Muscle of leg (tissue), 11 donors: Measurements from ENCODE around the gene CCDC201. TPM values are rescaled to one million over a fixed set of nuclear protein-coding genes. Genes with fewer than 3 reads are reported as not detected.
"Not testable (repeated sequence)": the region's sequence is repeated elsewhere in the genome, so short reads cannot be mapped to it uniquely, and the experiment has no call there.

Experiments used
- DNase-seq: peaks from one replicate; pipeline ENCODE4 v3.0.0; 2013
- H3K27ac ChIP-seq: one replicate; pipeline ENCODE4 v1.5.1; 2013; ENCODE audit warnings: mild to moderate bottlenecking, low read length, control low read depth
- H3K27me3 ChIP-seq: one replicate; pipeline ENCODE4 v1.6.1; 2013; ENCODE audit warnings: low read length; ENCODE audit not compliant: control insufficient read depth, insufficient read depth
- H3K36me3 ChIP-seq: one replicate; pipeline ENCODE4 v1.6.1; 2013; ENCODE audit warnings: low read length; ENCODE audit not compliant: control insufficient read depth, insufficient read depth
- H3K4me1 ChIP-seq: one replicate; pipeline ENCODE4 v1.6.1; 2013; ENCODE audit warnings: low read length; ENCODE audit not compliant: control insufficient read depth, insufficient read depth
- H3K4me3 ChIP-seq: one replicate; pipeline ENCODE4 v1.5.1; 2013; ENCODE audit warnings: low read length, control low read depth
- H3K9me3 ChIP-seq: replicated peaks from 2 replicates; pipeline ENCODE4 v1.6.1; 2013; ENCODE audit warnings: low read depth, low read length; ENCODE audit not compliant: control insufficient read depth
- WGBS: methylation state at CpG from one replicate; pipeline ENCODE4 v1.1.5; 2013; ENCODE audit warnings: missing lambda C conversion rate; ENCODE audit not compliant: insufficient coverage; 5-methylcytosine and 5-hydroxymethylcytosine counted together
- polyA plus RNA-seq, 8 donors: library from polyadenylated mRNA; unstranded; fragments of 120-200 nt; gene quantifications; one replicate each; pipeline versions ENCODE4 v1.2.1 to v1.2.3, GENCODE V29; 2013; ENCODE audit warnings: inconsistent platforms in 1 of 8, low replicate concordance in 1 of 8; ENCODE audit not compliant: insufficient read length in 8 of 8, insufficient read depth in 1 of 8
- total RNA-seq: library from RNA; stranded (reverse); fragments of 120-200 nt; gene quantifications from one replicate; pipeline ENCODE4 v1.2.4, GENCODE V29; 2013

The CCDC201 gene
- total and polyA plus RNA-seq, 9 donors, result 0.09 TPM; not detected in 8

DNA sequence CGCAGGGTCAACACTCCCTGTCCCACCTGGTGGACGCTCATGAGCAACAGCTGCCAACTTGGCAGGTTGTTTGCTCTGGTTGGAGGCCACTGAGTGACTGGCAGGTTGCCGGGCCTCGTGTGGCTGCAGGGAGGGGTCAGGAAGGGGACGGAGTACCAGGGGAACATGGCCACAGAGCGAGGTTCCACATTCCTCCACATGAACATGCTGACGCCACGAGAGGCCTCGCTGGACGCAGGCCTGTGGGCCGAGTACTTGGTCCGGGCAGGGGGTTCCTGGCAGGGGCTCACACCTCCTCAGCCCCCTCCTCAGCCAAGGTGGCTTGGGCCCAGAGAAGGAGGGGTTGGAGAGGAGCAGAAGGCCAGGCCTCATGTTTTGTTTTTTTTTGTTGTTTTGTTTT, 54.1 kb downstream of the CCDC201 start:
- H3K4me3 ChIP-seq, H3K27ac ChIP-seq, DNase-seq, H3K27me3 ChIP-seq, H3K36me3 ChIP-seq, H3K9me3 ChIP-seq, H3K4me1 ChIP-seq: not testable (repeated sequence)
- WGBS, result no CpG with 5 or more reads among the region's 12 CpGs

DNA sequence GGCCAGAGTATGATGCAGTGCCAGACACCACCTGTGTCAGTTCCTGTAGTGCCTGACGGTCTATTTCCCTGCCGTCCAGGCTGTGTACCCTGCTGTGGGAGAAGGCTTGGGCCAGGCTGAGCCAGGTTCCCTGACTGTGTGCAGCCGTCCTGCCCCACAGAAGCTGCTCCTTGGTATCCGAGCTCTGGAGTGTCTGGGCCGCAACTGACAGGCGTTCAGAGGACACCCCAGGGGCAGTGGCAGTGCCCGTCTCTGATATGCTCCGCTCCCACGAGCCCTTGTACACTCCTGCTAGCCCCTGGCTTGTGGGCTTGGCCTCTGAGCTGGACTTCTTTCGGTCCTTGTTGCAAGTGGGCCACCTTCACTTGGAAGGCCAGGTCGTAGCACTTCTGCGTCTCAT, 55.0 kb downstream of the CCDC201 start:
- H3K36me3 ChIP-seq, H3K27ac ChIP-seq, DNase-seq, H3K4me1 ChIP-seq, H3K27me3 ChIP-seq, H3K4me3 ChIP-seq, H3K9me3 ChIP-seq: not testable (repeated sequence)
- 88% methylated on average over 6 of the region's 12 CpGs for WGBS

DNA sequence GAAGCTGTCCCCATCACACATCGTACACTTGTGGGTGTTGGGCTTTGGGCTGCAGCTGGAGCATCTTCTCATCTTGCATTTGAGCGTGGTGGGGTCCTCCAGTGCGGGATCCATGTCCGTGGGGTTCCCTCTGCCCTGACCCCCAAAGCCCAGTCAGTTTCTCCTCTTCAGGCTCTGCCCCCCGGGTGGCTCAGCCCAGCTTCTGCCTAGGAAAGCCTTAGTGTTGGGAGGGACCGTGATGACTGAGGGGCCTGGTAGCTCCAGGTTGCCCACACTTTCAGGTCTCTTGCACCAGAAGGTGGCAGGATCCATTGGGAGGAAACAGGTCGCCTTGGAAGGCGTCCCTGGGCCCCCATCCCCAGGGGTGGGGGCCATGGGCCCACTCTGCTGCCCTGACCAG, 55.9 kb downstream of the CCDC201 start:
- no CpG with 5 or more reads among the region's 8 CpGs for WGBS
- not testable (repeated sequence) for H3K9me3 ChIP-seq

DNA sequence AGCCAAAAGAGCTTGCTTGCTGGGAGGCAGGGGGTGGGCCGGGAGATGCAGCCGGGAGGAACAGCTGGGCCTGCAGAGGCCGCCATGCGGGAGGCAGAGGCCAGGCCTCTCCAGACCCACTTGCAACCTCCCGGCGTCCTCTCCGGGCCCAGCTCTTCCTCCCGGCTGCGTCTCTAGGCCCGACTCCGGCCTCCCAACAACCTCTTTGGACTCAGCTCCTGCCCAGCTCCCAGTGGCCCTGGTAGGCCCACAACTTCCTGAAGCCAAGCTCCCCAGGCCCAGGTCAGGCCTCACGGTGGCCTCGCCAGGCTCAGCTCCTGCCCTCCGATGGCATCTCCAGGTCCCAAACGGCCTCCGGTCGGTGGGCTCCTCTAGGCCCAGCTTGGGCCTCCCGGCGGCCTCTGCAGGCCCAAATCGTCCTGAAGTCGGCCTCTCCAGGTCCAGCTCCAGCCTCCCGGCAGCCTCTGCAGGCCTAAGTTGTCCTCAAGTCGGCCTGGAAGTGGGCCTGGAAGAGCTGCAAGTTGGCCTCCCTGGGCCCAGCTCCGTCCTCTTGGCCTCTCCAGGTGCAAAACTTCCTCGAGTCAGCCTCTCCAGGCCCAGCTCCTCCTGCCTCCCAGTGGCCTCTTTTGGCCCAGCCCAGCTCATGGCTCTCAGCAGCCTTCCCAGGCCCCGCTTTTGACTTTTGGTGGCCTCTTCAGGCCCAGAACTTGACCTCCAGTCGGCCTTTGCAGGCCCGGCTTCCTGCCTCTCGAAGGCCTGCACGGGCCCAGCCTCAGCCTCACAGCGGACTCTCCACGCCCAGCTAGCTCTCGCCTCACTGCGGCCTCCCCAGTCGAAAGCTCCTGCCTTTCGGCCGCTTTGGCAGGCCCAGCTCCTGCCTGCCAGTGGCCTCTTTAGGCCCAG, 58.4 kb downstream of the CCDC201 start:
- WGBS, result 72% methylated on average over 23 of the region's 37 CpGs
- not testable (repeated sequence) for H3K9me3 ChIP-seq, DNase-seq, H3K27me3 ChIP-seq, H3K36me3 ChIP-seq, H3K4me3 ChIP-seq, H3K27ac ChIP-seq, H3K4me1 ChIP-seq

More for the DNA sequence above, 55.9 kb downstream of the CCDC201 start:
- H3K27ac ChIP-seq, H3K27me3 ChIP-seq, H3K4me3 ChIP-seq, H3K36me3 ChIP-seq, DNase-seq, H3K4me1 ChIP-seq: not testable (repeated sequence)

DNA sequence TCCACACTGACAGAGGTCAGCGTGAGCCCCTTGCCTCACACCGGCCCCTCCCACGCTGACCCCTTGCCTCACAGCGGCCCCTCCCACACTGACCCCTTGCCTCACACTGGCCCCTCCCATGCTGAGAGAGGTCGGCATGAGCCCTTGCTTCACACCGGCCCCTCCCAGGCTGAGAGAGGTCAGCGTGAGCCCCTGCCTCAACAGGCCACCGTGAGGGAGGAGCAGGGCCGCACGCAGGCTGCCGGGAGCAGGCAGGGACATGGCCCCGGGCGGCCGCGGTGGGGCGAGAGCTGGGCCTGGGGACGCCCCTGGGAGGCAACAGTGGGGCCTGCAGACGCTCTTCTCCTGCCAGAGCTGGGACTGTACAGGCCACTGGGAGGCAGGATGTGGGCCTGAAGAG, 59.1 kb downstream of the CCDC201 start:
- H3K4me1 ChIP-seq, H3K4me3 ChIP-seq, H3K27ac ChIP-seq, H3K36me3 ChIP-seq, H3K9me3 ChIP-seq, DNase-seq, H3K27me3 ChIP-seq: not testable (repeated sequence)
- WGBS, result 85% methylated on average over 8 of the region's 18 CpGs

DNA sequence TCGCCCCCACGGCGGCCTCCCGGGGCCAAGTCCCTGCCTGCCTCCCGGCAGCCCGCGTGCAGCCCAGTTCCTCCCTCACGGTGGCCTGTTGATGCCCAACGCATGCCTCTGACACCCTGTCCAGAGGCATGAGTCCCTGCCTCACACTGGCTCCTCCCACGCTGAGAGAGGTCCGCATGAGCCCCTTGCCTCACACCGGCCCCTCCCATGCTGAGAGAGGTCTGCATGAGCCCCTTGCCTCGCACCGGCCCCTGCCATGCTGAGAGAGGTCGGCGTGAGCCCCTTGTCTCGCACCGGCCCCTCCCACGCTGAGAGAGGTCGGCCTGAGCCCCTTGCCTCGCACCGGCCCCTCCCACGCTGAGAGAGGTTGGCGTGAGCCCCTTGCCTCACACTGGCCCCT, 59.9 kb downstream of the CCDC201 start:
- Histone ChIP-seq H3K4me1 (no peaks in the 10 kb centered on the region), H3K4me3 (no peak overlapping the region), H3K36me3 (no peaks in the 10 kb centered on the region), H3K27ac (no peak overlapping the region), H3K27me3 (no peaks in the 10 kb centered on the region), H3K9me3 (no peaks in the 10 kb centered on the region)
- WGBS, result 90% methylated on average over 19 of the region's 24 CpGs
- no peak for DNase-seq

DNA sequence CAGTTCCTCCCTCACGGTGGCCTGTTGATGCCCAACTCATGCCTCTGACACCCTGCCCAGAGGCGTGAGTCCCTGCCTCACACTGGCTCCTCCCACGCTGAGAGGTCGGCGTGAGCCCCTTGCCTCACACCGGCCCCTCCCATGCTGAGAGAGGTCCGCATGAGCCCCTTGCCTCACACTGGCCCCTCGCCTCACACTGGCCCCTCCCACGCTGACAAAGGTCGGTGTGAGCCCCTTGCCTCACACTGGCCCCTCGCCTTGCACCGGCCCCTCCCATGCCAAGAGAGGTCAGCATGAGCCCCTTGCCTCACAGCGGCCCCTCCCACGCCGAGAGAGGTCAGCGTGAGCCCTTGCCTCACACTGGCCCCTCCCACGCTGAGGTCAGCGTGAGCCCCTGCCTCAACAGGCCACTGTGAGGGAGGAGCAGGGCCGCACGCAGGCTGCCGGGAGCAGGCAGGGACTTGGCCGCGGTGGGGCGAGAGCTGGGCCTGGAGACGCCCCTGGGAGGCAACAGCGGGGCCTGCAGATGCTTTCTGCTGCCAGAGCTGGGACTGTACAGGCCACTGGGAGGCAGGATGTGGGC, 61.1 kb downstream of the CCDC201 start:
- H3K4me1 ChIP-seq, result not testable (repeated sequence)
- 84% methylated on average over 22 of the region's 26 CpGs for WGBS

DNA sequence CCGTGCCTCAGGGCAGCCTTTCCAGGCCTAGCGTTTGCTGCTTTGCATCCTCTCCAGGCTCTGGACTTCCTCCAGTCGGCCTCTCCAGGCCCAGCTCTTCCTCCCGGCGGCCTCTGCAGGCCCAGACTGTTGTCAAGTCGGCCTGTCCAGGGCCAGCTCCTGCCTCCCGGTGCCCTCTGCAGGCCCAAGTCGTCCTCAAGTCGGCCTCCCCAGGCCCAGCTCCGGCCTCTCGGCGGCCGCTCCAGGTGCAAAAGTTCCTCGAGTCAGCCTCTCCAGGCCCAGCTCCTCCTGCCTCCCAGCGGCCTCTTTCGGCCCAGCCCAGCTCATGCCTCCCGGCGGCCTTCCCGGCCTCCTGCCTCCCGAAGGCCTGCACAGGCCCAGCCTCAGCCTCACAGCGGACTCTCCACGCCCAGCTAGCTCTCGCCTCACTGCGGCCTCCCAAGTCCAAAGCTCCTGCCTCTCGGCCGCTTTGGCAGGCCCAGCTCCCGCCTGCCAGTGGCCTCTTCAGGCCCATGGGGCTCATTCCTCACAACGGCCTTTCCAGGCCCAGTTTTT, 62.4 kb downstream of the CCDC201 start:
- H3K36me3 ChIP-seq, H3K4me3 ChIP-seq, H3K27me3 ChIP-seq, H3K9me3 ChIP-seq, H3K27ac ChIP-seq, H3K4me1 ChIP-seq, DNase-seq: not testable (repeated sequence)
- WGBS, result 83% methylated on average over 20 of the region's 28 CpGs

More for the DNA sequence above, 61.1 kb downstream of the CCDC201 start:
- not testable (repeated sequence) for H3K9me3 ChIP-seq, DNase-seq, H3K4me3 ChIP-seq, H3K27ac ChIP-seq, H3K27me3 ChIP-seq, H3K36me3 ChIP-seq
